HepG2 (cell line): ENCODE results near the gene CISD1. TPM values are rescaled to one million over a fixed set of nuclear protein-coding genes. Genes with fewer than 3 reads are reported as not detected.
A peak's percentile ranks its signal among the peaks of the same experiment; 100 is the strongest.

Experiments
- EP300 ChIP-seq, 3 experiments: sonication (generic) in 1 of 3; formaldehyde crosslinking in 1 of 3; IDR thresholded peaks; 2 replicates each; pipeline versions ENCODE4 v1.5.1 to v1.6.1; 2011 to 2020; ENCODE audit warnings: low read depth in 2 of 3, low read length in 2 of 3, borderline replicate concordance in 1 of 3, improper control_type of control experiment in 1 of 3, mild to moderate bottlenecking in 1 of 3, missing genetic modification reagents in 1 of 3, moderate library complexity in 1 of 3
- FLYWCH1 ChIP-seq: sonication (generic); formaldehyde crosslinking; IDR thresholded peaks from 2 replicates; pipeline ENCODE4 v1.8.1; 2023; ENCODE audit warnings: mild to moderate bottlenecking, missing genetic modification reagents
- MEIS1 ChIP-seq: sonication (generic); formaldehyde crosslinking; IDR thresholded peaks from 2 replicates; pipeline ENCODE4 v1.9.0; 2021; ENCODE audit warnings: mild to moderate bottlenecking, missing genetic modification reagents, moderate library complexity, borderline replicate concordance
- MTF1 ChIP-seq: sonication (generic); formaldehyde crosslinking; IDR thresholded peaks from 2 replicates; pipeline ENCODE4 v1.5.0; 2020; ENCODE audit warnings: missing genetic modification reagents
- NFATC3 ChIP-seq: sonication (generic); formaldehyde crosslinking; IDR thresholded peaks from 2 replicates; pipeline ENCODE4 v1.5.1; 2020; ENCODE audit warnings: mild to moderate bottlenecking, missing genetic modification reagents
- SCMH1 ChIP-seq: sonication (generic); formaldehyde crosslinking; IDR thresholded peaks from 2 replicates; pipeline ENCODE4 v1.9.0; 2021; ENCODE audit warnings: missing genetic modification reagents, mild to moderate bottlenecking, borderline replicate concordance
- ZNF230 ChIP-seq: sonication (generic); formaldehyde crosslinking; IDR thresholded peaks from 2 replicates; pipeline ENCODE4 v1.4.0; 2020; ENCODE audit warnings: mild to moderate bottlenecking, missing genetic modification reagents
- ZNF24 ChIP-seq: fragments of 450-650 bp; IDR thresholded peaks from 2 replicates; pipeline ENCODE4 v1.6.1; 2017; ENCODE audit warnings: antibody characterized with exemption, mild to moderate bottlenecking
- ZNF780A ChIP-seq: sonication (generic); formaldehyde crosslinking; IDR thresholded peaks from 2 replicates; pipeline ENCODE4 v1.8.0; 2022; ENCODE audit warnings: mild to moderate bottlenecking, missing genetic modification reagents, moderate library complexity
- ZNF792 ChIP-seq: IDR thresholded peaks from 2 replicates; pipeline ENCODE4 v1.6.1; 2016
- polyA plus RNA-seq, 8 experiments: library from polyadenylated mRNA; depleted of rRNA in 3 of 8; stranded (reverse) in 7 of 8; unstranded in 1 of 8; fragments of >200 nt; fragmentation: Illumina TruSeq in 4 of 8; extraction: Trizol in 4 of 8; gene quantifications; 2 replicates each; pipeline versions ENCODE4 v1.2.1 to v1.2.3, GENCODE V29; 2011 to 2016; ENCODE audit warnings: low read depth in 4 of 8, missing spikeins in 1 of 8, mixed read lengths in 1 of 8; ENCODE audit not compliant: insufficient read depth in 1 of 8
- total RNA-seq, 5 experiments: library from RNA; depleted of rRNA; stranded (reverse); fragments of >200 nt; fragmentation: Illumina TruSeq; extraction: Trizol; gene quantifications; 2 replicates each; pipeline ENCODE4 v1.2.3, GENCODE V29; 2016; ENCODE audit warnings: low read depth in 1 of 5
- TF ChIP-seq, protein P1 (sequence below): IDR thresholded peaks from 2 replicates; pipeline ENCODE4 v1.6.1; 2018; ENCODE audit warnings: missing genetic modification reagents
- TF ChIP-seq, protein P2 (sequence below): IDR thresholded peaks from 2 replicates; pipeline ENCODE4 v1.6.1; 2018; ENCODE audit warnings: missing genetic modification reagents, mild to moderate bottlenecking, missing compliant biosample characterization
- TF ChIP-seq, protein P3 (sequence below): sonication (generic); formaldehyde crosslinking; IDR thresholded peaks from 2 replicates; pipeline ENCODE4 v1.5.0; 2020; ENCODE audit warnings: mild to moderate bottlenecking, missing genetic modification reagents, moderate library complexity
- TF ChIP-seq, protein P4 (sequence below): sonication (generic); formaldehyde crosslinking; IDR thresholded peaks from 2 replicates; pipeline ENCODE4 v1.4.0; 2020; ENCODE audit warnings: missing genetic modification reagents, borderline replicate concordance
- TF ChIP-seq, protein P5 (sequence below): sonication (generic); formaldehyde crosslinking; IDR thresholded peaks from 2 replicates; pipeline ENCODE4 v1.8.0; 2022; ENCODE audit warnings: missing genetic modification reagents, mild to moderate bottlenecking, inconsistent platforms, borderline replicate concordance

The CISD1 gene
- total and polyA plus RNA-seq, 2 of the 13 experiments (the other 11 are each of a cell fraction or from before 2014, with no cell fraction given): 63.4 to 78.9 TPM

DNA sequence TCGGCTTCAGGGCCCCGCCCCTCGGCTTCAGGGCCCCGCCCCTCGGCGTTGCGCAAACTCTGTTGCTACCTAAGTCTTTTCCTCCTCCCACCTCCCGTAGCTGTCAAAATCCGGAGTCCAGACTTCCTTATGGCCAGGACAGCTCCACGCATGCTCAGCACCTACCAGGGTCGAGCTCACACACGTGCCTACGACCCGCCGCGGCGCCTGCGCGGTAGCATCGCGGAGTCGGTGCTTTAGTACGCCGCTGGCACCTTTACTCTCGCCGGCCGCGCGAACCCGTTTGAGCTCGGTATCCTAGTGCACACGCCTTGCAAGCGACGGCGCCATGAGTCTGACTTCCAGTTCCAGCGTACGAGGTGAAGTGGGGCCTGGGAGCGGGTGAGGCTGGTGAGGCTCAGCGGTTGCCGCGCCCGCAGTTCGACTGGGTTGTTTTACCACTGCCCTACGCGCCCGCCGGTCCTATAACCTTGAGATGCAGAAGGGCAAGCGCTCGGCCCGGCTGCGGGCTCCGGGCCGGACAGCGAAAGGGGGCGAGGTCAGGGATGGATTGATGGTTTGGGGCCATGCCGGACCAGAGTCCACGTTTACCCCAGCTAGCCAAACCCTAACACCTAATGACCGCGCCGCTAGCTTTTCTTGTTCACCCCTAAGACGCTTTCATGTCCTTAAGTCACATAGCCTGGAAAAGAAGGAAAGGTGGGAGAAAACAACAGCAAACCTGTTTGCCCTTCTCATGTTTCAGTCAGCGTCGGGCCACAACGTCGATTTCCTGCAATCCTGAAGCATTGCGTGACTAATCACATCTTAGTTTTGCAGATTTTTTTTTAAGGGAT is at the start of gene CISD1 (continued):
- TF ChIP-seq, protein P1, sequence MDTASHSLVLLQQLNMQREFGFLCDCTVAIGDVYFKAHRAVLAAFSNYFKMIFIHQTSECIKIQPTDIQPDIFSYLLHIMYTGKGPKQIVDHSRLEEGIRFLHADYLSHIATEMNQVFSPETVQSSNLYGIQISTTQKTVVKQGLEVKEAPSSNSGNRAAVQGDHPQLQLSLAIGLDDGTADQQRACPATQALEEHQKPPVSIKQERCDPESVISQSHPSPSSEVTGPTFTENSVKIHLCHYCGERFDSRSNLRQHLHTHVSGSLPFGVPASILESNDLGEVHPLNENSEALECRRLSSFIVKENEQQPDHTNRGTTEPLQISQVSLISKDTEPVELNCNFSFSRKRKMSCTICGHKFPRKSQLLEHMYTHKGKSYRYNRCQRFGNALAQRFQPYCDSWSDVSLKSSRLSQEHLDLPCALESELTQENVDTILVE (CRISPR knock-in tag): no peak; the same call in 1 of the 2 replicates
- TF ChIP-seq, protein P2, sequence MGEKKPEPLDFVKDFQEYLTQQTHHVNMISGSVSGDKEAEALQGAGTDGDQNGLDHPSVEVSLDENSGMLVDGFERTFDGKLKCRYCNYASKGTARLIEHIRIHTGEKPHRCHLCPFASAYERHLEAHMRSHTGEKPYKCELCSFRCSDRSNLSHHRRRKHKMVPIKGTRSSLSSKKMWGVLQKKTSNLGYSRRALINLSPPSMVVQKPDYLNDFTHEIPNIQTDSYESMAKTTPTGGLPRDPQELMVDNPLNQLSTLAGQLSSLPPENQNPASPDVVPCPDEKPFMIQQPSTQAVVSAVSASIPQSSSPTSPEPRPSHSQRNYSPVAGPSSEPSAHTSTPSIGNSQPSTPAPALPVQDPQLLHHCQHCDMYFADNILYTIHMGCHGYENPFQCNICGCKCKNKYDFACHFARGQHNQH (CRISPR knock-in tag): peak; percentile 87
- peak; percentile 95 for TF ChIP-seq ZNF230 (CRISPR knock-in tag)
- peak; percentile 67; the same call in 1 of the 2 replicates for TF ChIP-seq NFATC3 (CRISPR knock-in tag)
- no peak for TF ChIP-seq SCMH1 (CRISPR knock-in tag)
- 0 out of 4 replicates have a peak, but pooled peaks of 1 of the 2 experiments have one; percentile 15 for TF ChIP-seq EP300 (IDR thresholded peaks at IDR 0.05; ENCODE audit: low read depth in 2 of 2, low read length in 2 of 2)
- TF ChIP-seq EP300 (CRISPR knock-in tag; IDR thresholded peaks at IDR 0.05; ENCODE audit: borderline replicate concordance): peak; percentile 76
- TF ChIP-seq, protein P3, sequence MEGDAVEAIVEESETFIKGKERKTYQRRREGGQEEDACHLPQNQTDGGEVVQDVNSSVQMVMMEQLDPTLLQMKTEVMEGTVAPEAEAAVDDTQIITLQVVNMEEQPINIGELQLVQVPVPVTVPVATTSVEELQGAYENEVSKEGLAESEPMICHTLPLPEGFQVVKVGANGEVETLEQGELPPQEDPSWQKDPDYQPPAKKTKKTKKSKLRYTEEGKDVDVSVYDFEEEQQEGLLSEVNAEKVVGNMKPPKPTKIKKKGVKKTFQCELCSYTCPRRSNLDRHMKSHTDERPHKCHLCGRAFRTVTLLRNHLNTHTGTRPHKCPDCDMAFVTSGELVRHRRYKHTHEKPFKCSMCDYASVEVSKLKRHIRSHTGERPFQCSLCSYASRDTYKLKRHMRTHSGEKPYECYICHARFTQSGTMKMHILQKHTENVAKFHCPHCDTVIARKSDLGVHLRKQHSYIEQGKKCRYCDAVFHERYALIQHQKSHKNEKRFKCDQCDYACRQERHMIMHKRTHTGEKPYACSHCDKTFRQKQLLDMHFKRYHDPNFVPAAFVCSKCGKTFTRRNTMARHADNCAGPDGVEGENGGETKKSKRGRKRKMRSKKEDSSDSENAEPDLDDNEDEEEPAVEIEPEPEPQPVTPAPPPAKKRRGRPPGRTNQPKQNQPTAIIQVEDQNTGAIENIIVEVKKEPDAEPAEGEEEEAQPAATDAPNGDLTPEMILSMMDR (CRISPR knock-in tag): no peak; the same call in 1 of the 2 replicates
- peak; percentile 79 for TF ChIP-seq ZNF780A (CRISPR knock-in tag)
- TF ChIP-seq ZNF792 (CRISPR knock-in tag): peak; percentile 97
- peak; percentile 87 for TF ChIP-seq MTF1
- TF ChIP-seq, protein P4, sequence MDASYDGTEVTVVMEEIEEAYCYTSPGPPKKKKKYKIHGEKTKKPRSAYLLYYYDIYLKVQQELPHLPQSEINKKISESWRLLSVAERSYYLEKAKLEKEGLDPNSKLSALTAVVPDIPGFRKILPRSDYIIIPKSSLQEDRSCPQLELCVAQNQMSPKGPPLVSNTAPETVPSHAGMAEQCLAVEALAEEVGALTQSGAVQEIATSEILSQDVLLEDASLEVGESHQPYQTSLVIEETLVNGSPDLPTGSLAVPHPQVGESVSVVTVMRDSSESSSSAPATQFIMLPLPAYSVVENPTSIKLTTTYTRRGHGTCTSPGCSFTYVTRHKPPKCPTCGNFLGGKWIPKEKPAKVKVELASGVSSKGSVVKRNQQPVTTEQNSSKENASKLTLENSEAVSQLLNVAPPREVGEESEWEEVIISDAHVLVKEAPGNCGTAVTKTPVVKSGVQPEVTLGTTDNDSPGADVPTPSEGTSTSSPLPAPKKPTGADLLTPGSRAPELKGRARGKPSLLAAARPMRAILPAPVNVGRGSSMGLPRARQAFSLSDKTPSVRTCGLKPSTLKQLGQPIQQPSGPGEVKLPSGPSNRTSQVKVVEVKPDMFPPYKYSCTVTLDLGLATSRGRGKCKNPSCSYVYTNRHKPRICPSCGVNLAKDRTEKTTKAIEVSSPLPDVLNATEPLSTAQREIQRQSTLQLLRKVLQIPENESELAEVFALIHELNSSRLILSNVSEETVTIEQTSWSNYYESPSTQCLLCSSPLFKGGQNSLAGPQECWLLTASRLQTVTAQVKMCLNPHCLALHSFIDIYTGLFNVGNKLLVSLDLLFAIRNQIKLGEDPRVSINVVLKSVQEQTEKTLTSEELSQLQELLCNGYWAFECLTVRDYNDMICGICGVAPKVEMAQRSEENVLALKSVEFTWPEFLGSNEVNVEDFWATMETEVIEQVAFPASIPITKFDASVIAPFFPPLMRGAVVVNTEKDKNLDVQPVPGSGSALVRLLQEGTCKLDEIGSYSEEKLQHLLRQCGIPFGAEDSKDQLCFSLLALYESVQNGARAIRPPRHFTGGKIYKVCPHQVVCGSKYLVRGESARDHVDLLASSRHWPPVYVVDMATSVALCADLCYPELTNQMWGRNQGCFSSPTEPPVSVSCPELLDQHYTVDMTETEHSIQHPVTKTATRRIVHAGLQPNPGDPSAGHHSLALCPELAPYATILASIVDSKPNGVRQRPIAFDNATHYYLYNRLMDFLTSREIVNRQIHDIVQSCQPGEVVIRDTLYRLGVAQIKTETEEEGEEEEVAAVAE (CRISPR knock-in tag): peak; percentile 81
- no peak for TF ChIP-seq FLYWCH1 (CRISPR knock-in tag)
- TF ChIP-seq MEIS1 (CRISPR knock-in tag): peak; percentile 67; the same call in 1 of the 2 replicates
- TF ChIP-seq, protein P5, sequence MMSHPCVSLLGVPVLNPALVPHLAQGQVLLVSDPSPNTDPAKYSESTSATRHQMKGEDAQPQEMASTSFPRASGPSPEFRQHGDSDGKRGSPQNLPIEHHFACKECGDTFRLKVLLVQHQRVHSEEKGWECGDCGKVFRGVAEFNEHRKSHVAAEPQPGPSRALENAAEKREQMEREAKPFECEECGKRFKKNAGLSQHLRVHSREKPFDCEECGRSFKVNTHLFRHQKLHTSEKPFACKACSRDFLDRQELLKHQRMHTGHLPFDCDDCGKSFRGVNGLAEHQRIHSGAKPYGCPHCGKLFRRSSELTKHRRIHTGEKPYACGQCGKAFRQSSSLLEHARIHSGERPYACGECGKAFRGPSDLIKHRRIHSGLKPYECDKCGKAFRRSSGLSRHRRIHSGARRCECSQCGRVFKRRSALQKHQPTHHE (CRISPR knock-in tag): peak; percentile 99
- no peak for TF ChIP-seq ZNF24
